AG10803 (cell line): ENCODE measurements around the gene RBM15.

ENCODE experiments used
- DNase-seq: peaks from one replicate; pipeline ENCODE4 v3.0.0; 2010; ENCODE audit warnings: low read depth
- H3K4me3 ChIP-seq: 2 replicates; pipeline ENCODE4 v1.5.1; 2011; ENCODE audit warnings: mild to moderate bottlenecking, low read length, control low read depth
- TF ChIP-seq, protein P1 (sequence below): conservative IDR thresholded peaks from 2 replicates; pipeline ENCODE4 v1.5.1; 2011; ENCODE audit warnings: mild to moderate bottlenecking, low read length, control low read depth, inconsistent platforms

RBM15 gene

DNA sequence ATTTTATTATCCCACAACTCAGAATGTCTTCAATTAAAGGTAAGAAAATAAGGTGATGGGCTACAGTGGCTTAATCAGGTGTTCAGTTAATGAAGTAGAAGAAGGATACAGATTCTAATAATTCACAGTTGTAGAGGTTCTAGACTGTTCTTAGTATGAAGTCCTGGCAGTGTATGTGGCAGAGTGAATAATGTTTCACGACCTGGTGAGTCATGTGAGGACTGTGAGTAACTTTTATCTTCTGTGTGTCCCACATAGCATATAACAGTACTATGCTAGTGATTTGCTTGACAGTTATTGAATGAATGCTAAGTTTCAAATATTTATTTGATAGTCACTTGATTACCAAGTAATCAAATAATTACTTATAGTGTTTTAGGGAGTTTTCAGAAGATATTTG lies 31.6 kb downstream of the RBM15 start:
- DNase-seq, result peak; percentile 51
- TF ChIP-seq, protein P1, sequence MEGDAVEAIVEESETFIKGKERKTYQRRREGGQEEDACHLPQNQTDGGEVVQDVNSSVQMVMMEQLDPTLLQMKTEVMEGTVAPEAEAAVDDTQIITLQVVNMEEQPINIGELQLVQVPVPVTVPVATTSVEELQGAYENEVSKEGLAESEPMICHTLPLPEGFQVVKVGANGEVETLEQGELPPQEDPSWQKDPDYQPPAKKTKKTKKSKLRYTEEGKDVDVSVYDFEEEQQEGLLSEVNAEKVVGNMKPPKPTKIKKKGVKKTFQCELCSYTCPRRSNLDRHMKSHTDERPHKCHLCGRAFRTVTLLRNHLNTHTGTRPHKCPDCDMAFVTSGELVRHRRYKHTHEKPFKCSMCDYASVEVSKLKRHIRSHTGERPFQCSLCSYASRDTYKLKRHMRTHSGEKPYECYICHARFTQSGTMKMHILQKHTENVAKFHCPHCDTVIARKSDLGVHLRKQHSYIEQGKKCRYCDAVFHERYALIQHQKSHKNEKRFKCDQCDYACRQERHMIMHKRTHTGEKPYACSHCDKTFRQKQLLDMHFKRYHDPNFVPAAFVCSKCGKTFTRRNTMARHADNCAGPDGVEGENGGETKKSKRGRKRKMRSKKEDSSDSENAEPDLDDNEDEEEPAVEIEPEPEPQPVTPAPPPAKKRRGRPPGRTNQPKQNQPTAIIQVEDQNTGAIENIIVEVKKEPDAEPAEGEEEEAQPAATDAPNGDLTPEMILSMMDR, result no peak
- H3K4me3 ChIP-seq, result no peak overlapping the region

GRCh38 chr1:110375490-110375889 lies 36.3 kb downstream of the RBM15 start:
- TF ChIP-seq, protein P1, result no peak
- DNase-seq, result peak; percentile 24
- no peak overlapping the region for H3K4me3 ChIP-seq

- TF ChIP-seq, protein P1, result no peak
- no peak overlapping the region for H3K4me3 ChIP-seq
- peak; percentile 39 for DNase-seq
Measured at GRCh38 chr1:110380672-110381283, 41.6 kb downstream of the RBM15 start.

- peak; percentile 37 for DNase-seq
- TF ChIP-seq, protein P1, result no peak
- H3K4me3 ChIP-seq, result no peak overlapping the region
Measured at GRCh38 chr1:110383251-110383990, 44.2 kb downstream of the RBM15 start.

DNA sequence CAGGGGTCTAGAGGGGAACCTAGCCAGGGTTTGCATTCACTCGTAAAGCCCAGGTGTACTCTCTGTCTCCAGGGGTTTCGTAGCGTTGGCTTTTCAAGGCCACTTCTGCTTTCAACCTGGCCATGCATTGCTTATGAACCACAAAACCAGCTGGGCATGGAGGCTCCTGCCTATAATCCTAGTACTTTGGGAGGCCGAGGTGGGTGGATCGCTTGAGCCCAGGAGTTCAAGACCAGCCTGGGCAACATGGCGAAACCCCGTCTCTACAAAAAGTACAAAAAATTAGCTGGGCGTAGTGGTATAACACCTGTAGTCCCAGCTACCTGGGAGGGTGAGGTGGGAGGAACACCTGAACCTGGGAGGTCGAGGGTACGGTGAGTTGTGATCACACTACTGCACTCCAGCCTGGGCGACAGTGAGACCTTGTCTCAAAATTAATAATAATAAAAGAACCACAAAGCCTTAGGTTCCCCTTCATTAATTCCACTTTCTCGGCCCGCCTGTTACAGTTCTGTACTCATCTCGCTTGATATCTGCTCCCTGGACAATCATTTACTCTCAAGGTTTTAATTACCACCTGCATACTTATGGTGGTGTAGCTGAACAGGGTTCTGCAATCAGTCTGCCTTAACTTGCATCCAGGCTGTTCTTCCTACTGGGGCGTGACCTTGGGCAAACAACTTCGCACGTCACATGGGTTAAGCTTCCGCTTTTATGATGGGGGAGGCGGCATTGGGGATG lies 45.6 kb downstream of the RBM15 start:
- no peak overlapping the region for H3K4me3 ChIP-seq
- no peak for DNase-seq
- TF ChIP-seq, protein P1, result no peak

- no peak for DNase-seq
- TF ChIP-seq, protein P1, result no peak
- no peak overlapping the region for H3K4me3 ChIP-seq
Measured at GRCh38 chr1:110385369-110385768, 46.2 kb downstream of the RBM15 start.
